Measurements from ENCODE around the gene NCKAP1.

NCKAP1 gene

GRCh38 chr2:183029219-183029618, 9.0 kb downstream of the NCKAP1 start:
- ChIA-PET CTCF (interaction anchor here (0.7 kb wide), 2 partner anchors 9 to 53 kb away, joined by 4 read pairs; no protein-coding TSS in a partner anchor), POLR2A (ENCODE audit: low non-redundant PET) (no interaction called here)
- no peak for DNase-seq (ENCODE audit: low spot score)

GRCh38 chr2:183028108-183028507, 10.1 kb downstream of the NCKAP1 start:
- ChIA-PET CTCF (no interaction called here), POLR2A (ENCODE audit: low non-redundant PET) (no interaction called here)
- TF ChIP-seq, protein P1, sequence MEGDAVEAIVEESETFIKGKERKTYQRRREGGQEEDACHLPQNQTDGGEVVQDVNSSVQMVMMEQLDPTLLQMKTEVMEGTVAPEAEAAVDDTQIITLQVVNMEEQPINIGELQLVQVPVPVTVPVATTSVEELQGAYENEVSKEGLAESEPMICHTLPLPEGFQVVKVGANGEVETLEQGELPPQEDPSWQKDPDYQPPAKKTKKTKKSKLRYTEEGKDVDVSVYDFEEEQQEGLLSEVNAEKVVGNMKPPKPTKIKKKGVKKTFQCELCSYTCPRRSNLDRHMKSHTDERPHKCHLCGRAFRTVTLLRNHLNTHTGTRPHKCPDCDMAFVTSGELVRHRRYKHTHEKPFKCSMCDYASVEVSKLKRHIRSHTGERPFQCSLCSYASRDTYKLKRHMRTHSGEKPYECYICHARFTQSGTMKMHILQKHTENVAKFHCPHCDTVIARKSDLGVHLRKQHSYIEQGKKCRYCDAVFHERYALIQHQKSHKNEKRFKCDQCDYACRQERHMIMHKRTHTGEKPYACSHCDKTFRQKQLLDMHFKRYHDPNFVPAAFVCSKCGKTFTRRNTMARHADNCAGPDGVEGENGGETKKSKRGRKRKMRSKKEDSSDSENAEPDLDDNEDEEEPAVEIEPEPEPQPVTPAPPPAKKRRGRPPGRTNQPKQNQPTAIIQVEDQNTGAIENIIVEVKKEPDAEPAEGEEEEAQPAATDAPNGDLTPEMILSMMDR (conservative IDR thresholded peaks at IDR 0.05; ENCODE audit: low read depth): no peak
- H3K27ac ChIP-seq: no peak overlapping the region
- no peak for DNase-seq (ENCODE audit: low spot score)

More at GRCh38 chr2:183029219-183029618, 9.0 kb downstream of the NCKAP1 start:
- TF ChIP-seq, protein P1 (conservative IDR thresholded peaks at IDR 0.05; ENCODE audit: low read depth): no peak
- no peak overlapping the region for H3K27ac ChIP-seq

- ChIA-PET POLR2A (ENCODE audit: low non-redundant PET) (no interaction called here), CTCF (interaction anchor here (0.6 to 0.8 kb wide), 3 partner anchors 13 to 304 kb away, joined by 3 to 4 read pairs (median 3); no protein-coding TSS in a partner anchor)
- no peak for DNase-seq (ENCODE audit: low spot score)
- H3K27ac ChIP-seq: no peak overlapping the region
- TF ChIP-seq, protein P1 (conservative IDR thresholded peaks at IDR 0.05; ENCODE audit: low read depth): no peak
These were observed 10.8 kb downstream of the NCKAP1 start for GRCh38 chr2:183027443-183027842.

DNA sequence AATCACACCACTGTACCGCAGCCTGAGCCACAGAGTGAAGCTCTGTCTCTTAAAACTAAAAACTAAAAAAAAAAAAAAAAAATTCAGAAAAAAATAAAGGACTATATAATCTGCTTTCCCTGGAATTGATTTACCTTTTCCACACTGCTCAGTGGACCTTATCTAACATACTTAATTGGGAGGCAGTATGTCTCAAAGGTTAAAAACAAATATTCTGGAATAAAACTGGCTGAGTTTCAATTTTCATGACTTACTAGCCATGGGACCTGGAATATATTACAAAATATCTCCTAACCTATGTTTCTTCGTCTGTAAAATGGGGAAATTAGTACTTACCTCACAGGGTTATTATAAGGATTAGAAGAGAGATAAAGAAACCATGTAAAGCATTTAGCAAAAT, 11.8 kb downstream of the NCKAP1 start:
- ChIA-PET CTCF (interaction anchor here (0.5 to 1.1 kb wide), 3 partner anchors 15 to 62 kb away, joined by 3 read pairs; no protein-coding TSS in a partner anchor), POLR2A (ENCODE audit: low non-redundant PET) (no interaction called here)
- TF ChIP-seq, protein P1 (conservative IDR thresholded peaks at IDR 0.05; ENCODE audit: low read depth): no peak
- no peak for DNase-seq (ENCODE audit: low spot score)
- H3K27ac ChIP-seq: no peak overlapping the region

GRCh38 chr2:183025993-183026392, 12.3 kb downstream of the NCKAP1 start:
- CTCF ChIA-PET: interaction anchor here (0.5 to 1.1 kb wide), 4 partner anchors 14 to 1626 kb away, joined by 3 read pairs; no protein-coding TSS in a partner anchor
- no peak for DNase-seq (ENCODE audit: low spot score)
- POLR2A ChIA-PET (ENCODE audit: low non-redundant PET): no interaction called here
- TF ChIP-seq, protein P1 (conservative IDR thresholded peaks at IDR 0.05; ENCODE audit: low read depth): no peak
- H3K27ac ChIP-seq: no peak overlapping the region

GRCh38 chr2:183024339-183025095, 13.7 kb downstream of the NCKAP1 start:
- CTCF ChIA-PET: no interaction called here
- POLR2A ChIA-PET (ENCODE audit: low non-redundant PET): no interaction called here
- no peak for DNase-seq (ENCODE audit: low spot score)
- TF ChIP-seq, protein P1 (conservative IDR thresholded peaks at IDR 0.05; ENCODE audit: low read depth): no peak
- H3K27ac ChIP-seq: no peak overlapping the region

Data from RWPE1 (cell line).